ENCODE results near the gene PTPN12.
"Not testable (repeated sequence)": the region's sequence is repeated elsewhere in the genome, so short reads cannot be mapped to it uniquely, and the experiment has no call there.

PTPN12 gene

DNA sequence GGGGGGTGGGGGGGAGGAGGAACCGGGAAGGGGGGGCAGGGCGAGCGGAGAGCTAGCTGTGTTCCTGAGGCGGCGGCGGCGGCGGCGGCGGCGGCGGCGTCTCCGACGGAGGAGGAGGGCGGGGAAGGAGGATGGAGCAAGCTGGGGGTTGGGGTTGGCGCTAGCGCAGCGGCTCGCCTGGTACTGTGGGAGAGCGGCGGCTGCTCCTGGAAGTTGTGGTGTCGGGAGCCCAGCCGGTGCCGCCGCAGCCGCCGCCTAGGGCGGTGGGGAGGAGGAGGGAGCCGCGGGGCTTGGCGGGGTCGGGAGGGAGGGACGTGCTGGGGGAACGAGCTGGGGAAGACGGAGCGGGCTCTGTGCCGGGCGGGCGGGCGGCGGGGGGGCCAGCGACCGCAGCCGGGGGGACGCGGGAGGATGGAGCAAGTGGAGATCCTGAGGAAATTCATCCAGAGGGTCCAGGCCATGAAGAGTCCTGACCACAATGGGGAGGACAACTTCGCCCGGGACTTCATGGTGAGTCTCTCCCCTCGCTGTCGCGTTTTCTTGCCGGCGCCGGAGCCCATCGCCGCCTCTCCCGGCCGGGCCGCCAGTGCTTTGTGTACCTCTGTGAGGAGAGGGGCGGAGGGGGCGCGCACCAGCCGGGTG, at the start of gene PTPN12:
Gene PTPN12, plus strand, starts transcription at position 160 of the 642 bp plus-strand sequence. Its CDS starts 252 bp downstream, at position 412.
- in situ Hi-C loops (cut with MboI; ENCODE audit: low sequenced_read_pairs), result no loop called here

DNA sequence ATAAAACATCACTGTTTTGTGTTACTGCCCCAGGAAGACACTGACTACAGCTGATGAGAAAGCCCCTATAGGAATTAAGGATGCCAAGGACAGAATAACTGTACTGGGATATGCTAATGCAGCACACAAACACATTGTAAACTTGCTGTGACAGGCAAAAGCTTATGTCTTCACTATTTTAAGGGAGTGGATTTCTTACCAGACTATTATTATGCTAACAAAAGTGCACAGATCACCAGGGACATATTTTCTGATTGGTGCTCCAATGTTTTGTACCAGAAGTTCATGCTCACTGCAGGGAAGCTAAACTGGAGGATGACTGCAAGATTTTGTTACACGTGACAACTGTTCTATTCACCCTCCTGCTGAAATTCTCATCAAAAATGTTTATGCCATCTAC, 48.1 kb upstream of the PTPN12 start:
- in situ Hi-C loops (cut with MboI; ENCODE audit: low sequenced_read_pairs), result no loop called here

DNA sequence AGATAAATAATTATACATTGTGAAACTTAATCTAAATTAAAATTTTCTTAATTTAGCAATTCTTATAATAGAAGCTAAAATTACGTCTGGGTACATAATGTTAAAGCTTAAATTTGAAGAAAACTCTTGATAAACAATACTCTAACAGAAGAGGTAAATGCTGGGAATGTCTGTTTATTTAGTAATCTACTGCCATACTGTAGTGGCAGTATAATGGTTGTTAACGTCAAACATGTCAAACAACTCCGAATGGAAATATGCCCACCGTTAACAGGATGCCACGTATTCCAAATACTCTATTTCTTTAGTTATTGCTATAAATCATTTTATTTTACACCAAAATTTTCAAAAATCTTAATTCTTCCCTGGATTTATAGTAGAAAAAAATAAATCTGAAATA, 40.0 kb upstream of the PTPN12 start:
- in situ Hi-C loops (cut with MboI; ENCODE audit: low sequenced_read_pairs), result no loop called here

DNA sequence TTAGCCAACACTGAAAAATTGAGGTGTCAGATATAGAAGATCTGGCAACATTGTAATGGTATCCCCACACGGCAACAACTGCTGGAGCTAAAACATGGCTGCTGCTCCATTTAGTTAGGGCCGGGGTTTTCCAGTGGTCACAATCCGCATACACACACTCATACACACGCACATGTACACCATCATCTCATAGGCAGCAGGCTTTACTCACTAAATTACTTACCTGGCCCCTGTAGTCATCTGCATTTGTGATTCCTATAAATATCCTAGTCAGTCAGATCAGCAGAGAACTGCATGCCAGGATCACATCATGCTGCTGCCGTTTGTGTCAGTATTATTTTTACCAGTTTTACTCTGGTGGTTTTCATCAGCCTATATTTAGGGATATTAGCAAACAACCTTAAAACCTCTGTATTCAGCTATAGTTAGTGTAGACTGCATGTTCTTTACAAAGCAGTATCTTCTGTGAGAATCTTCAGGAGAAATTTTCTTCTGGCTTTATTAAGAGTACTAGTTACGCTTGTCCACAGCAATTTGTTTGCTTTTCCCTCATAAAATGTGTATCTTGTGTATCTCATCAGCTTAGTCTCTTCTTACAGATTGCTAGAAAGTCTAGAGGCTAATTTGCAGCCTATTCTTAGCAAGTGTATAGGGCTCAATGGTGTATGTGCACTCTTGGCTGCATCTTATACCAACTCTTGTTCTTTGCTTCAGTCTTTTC, 38.3 kb upstream of the PTPN12 start:
- in situ Hi-C loops (cut with MboI; ENCODE audit: low sequenced_read_pairs), result no loop called here

DNA sequence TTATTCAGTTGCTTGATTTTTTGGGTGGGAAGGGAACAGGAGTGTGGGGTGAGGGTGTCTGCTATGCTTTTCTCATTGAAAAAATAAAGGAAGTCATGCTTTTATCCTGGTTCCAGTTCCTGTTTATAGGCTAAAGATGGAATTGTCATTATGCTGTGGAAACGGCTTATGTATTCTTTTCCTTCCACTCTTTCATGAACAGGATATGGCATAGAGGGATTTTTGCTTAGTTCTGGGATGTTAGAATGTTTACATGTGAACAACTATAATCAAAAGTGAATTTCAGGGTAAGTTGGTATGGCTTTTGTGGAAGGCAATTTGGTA, 35.9 kb upstream of the PTPN12 start:
- in situ Hi-C loops (cut with MboI; ENCODE audit: low sequenced_read_pairs), result no loop called here

DNA sequence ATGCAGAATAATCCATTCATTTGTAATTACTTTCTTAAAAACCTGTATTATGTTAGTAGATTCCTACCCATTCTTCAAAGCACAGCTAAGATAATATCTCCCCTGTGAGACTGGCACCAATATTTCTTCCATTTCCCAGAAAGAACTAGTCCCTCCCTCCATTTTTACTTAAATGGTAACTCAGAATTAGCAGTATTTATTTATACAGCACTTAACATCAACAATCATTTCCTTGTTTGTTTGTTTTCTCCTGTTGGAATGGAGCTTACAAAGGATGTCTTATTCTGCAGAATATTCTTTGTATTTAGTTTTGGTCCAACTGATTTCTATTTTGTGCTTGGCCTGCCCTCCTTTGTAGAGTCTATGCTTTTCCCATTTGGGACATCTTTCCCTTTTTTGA, 32.1 kb upstream of the PTPN12 start:
- in situ Hi-C loops (cut with MboI; ENCODE audit: low sequenced_read_pairs), result no loop called here

DNA sequence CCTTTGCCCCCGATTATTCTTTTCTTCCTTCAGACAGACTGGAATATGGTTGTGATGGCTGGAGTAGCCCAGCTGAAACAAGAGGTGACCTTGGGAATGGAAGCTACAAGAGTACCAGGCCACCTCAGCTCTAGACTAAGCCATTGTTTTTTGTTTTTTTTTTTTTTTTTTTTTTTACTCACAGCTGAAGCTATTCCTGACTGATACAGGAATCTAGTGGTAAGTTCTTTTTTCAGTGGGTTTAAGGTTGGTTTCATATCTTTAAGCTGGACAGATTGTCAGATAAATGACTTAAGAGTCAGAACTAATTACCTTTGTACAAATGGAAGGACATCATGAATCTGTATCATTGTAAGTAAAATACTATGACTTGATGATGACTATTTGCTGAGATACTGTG, 30.2 kb upstream of the PTPN12 start:
- in situ Hi-C loops (cut with MboI; ENCODE audit: low sequenced_read_pairs), result no loop called here

DNA sequence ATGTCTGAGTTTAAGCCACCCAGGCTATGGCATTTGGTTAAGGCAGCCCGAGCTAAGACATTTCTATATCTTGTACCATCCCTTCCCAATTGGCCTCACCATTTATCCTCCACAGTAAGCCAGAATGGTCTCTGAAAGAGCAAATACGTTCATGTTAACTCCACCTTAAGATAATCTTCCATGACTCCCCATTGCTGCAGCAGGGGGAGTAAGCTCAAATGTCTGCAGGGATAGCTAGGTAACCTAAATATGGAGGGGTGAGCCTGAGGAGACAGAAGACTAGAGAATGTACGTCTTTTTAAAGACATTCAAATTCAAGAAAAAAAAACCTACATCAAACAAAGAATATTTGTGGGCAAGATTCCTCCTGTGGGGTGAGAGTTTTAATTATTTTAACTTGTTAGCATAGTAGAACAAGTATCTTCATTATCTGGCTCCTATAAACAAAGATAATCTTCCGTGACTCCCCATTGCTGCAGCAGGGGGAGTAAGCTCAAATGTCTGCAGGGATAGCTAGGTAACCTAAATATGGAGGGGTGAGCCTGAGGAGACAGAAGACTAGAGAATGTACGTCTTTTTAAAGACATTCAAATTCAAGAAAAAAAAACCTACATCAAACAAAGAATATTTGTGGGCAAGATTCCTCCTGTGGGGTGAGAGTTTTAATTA, 24.0 kb upstream of the PTPN12 start:
- in situ Hi-C loops (cut with MboI; ENCODE audit: low sequenced_read_pairs), result not testable (repeated sequence)

DNA sequence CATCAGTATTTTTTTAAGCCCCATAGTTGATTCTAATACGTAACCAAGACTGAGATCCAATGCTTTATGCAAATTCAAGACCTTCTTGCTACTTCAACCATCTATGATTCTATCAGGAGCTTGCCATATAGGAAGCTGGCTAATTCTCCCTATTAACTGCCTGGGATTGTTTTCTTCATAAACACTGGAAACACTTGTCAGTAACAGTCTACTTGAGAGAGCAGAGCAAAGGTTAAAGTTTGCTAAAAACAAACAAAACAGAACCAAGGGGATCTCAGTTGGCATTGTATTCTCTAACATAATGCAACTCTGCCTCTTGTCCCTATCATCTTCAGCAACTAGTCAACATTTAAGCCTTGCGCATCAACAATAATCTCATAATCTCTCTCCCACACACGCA, 21.0 kb upstream of the PTPN12 start:
- in situ Hi-C loops (cut with MboI; ENCODE audit: low sequenced_read_pairs), result no loop called here

DNA sequence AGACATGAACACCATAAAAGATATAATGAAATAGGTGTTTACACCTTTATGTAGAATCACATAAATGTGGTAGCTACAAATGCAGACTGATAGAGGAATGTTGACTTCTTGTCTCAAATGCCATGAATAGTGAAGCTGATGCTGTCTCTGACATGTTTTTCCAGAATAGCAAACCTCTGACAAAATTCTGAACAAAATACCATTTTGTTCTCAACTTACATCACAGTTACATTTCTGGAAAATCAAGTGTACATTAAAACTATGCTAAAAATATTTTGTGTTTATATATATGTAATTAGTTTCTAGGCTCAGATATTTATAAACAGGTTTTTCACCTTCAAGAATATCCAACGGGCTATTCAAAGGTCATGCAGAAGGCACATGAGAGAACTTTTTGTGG, 16.8 kb upstream of the PTPN12 start:
- in situ Hi-C loops (cut with MboI; ENCODE audit: low sequenced_read_pairs), result no loop called here

DNA sequence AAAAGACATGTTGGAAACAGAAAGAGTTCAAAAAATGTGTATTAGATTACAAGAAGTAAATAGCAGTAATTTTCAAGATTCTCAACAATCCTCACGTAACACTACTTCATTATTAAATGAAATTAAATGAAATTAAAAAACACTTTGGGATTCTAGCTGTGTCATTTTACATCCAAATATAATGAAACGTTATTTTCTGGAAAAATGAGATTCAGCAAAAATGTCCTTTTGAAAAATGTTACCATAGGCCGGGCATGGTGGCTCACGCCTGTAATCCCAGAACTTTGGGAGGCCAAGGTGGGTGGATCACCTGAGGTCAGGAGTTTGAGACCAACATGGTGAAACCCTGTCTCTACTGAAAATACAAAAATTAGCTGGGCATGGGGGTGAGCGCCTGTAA, 15.6 kb upstream of the PTPN12 start:
- in situ Hi-C loops (cut with MboI; ENCODE audit: low sequenced_read_pairs), result not testable (repeated sequence)

DNA sequence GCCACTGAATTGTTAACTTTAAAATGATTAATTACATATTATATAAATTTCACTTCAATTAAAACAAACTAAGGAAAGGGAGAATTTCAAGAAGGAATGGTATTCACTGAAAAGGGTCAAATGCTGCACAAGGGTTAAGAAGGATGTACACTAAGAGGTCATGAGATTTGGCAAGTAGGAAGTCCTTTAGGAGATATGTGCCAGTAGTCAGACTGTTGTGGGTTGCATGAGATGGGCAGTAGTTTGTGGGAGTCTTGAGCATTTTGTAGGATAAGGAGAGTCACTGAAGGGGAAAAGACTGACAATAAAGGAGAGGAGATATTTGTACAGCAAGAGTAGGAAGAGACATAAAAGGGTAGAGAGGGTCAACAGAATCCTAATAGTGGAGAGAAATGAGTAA, 12.4 kb upstream of the PTPN12 start:
- in situ Hi-C loops (cut with MboI; ENCODE audit: low sequenced_read_pairs), result no loop called here

DNA sequence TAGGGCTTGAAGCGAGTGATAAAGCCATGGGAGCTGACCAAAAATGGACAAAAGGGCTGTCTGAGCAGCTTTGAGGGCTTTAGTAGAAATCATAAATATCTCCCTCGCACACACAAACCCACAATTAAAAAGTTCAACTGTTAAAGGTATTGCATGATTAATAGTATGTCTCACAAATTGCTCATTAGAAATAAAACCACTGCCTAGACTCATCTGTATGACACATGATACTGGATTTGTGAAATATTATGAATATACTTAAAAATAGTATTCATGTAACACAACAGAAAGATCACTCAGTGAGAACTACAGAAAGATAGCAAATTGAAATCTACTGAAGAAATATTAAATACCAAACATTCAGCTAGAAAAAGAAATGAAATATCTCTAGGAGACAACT, 11.9 kb upstream of the PTPN12 start:
- in situ Hi-C loops (cut with MboI; ENCODE audit: low sequenced_read_pairs), result no loop called here

DNA sequence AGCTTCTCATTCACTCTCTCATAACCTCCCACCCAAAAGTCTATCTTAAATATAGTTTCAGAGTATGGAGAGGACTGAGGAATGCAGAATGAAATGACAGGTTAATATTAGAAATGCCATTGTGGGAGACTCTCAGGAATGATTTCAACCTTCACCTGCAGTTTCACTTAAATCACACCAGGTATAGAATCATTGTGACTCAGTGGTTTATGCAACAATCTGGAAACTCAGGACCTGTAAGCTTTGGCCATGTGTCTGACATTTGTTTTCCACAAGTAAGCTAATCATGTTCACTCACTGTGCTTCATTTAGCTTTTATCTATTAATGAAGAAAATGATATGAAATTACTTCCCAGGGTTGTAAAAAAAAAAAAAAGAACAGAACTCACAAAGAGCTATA, 8.7 kb upstream of the PTPN12 start:
- in situ Hi-C loops (cut with MboI; ENCODE audit: low sequenced_read_pairs), result no loop called here

DNA sequence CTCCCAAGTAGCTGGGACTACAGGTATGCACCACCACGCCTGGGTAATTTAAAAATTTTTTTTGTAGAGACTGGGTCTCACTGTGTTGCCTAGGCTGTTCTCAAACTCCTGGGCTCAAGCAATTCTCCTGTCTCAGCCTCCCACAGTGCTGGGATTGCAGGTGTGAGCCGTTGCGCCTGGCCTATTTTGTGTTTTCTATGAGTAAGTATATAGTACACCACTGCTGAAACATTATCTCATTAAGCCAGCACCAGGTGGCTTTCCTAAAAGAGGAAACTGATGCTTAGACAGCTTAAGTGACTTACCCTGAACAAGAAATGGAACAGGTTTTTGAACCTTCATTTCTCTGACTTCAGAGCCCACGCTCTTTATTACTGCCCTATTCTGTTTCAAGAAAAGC, 7.8 kb upstream of the PTPN12 start:
- in situ Hi-C loops (cut with MboI; ENCODE audit: low sequenced_read_pairs), result no loop called here

DNA sequence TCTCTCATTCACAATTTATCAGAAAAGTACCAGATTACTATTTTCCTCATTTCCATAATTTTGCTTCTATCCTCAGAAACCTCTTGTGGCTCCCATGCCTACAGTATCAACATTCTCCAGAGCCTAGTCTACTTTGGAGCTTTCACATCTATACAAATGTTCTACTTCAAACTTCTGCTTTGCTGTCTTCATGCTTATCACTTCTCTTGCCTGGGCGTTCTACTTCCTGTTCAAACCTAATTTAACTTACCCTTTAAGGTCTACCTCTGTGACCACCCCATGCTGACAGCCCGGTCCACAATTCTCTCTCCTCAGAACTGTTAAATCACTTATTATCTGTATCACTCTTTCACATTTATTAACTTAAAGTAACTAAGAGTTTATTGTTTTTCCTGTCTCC, 6.1 kb upstream of the PTPN12 start:
- in situ Hi-C loops (cut with MboI; ENCODE audit: low sequenced_read_pairs), result no loop called here

DNA sequence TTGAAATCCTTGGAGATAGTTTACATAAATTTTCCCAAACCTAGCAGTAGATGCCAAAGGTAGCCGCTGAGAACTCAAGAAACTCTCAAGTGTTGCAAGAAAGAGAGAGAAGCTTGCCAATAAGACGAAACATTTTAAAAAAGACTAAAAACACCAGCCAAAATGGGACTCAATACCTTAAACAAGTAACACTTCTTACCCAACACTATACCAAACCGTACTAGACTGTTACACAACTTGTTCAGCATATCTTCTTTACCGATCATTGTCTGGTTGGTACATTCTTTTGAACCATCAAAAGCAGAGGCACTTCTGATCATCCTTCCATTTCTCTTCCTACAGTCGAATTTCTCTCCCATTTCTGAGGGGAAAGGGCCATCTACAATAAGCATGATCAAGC, 4.8 kb upstream of the PTPN12 start:
- in situ Hi-C loops (cut with MboI; ENCODE audit: low sequenced_read_pairs), result no loop called here

DNA sequence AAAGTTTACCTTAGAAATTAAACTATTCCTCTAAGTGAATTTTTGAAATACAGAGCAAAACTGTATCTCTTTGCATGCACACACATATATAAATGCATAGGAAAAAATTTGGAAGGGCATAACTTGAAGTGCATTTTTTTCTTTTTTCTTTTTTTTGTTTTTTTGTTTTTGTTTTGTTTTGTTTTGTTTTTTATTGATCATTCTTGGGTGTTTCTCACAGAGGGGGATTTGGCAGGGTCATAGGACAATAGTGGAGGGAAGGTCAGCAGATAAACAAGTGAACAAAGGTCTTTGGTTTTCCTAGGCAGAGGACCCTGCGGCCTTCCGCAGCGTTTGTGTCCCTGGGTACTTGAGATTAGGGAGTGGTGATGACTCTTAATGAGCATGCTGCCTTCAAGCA, 4.4 kb upstream of the PTPN12 start:
- in situ Hi-C loops (cut with MboI; ENCODE audit: low sequenced_read_pairs), result not testable (repeated sequence)

DNA sequence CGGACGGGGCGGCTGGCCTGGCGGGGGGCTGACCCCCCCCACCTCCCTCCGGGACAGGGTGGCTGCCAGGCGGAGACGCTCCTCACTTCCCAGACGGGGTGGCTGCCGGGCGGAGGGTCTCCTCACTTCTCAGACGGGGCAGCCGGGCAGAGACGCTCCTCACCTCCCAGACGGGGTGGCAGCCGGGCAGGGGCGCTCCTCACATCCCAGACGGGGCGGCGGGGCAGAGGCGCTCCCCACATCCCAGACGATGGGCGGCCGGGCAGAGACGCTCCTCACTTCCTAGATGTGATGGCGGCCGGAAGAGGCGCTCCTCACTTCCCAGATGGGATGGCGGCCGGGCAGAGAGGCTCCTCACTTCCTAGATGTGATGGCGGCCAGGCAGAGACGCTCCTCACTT, 3.0 kb upstream of the PTPN12 start:
- in situ Hi-C loops (cut with MboI; ENCODE audit: low sequenced_read_pairs), result not testable (repeated sequence)

DNA sequence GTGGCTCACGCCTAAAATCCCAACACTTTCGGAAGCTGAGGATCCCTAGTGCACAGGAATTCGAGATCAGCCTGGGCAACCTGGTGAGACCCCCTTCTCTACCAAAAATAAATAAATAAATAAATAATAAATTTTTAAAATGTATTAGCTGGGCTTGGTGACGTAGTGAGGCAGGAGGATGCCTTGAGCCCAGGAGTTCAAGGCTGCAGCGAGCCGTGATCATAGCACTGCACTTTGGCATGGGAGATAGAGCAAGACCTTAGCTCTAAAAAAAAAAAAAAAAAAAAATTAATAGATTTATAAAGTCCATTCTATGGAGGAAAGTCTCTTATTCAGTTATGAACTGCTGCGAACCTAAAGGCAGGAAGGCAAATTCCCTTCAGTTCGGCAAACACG, 1.1 kb upstream of the PTPN12 start:
- in situ Hi-C loops (cut with MboI; ENCODE audit: low sequenced_read_pairs), result no loop called here

DNA sequence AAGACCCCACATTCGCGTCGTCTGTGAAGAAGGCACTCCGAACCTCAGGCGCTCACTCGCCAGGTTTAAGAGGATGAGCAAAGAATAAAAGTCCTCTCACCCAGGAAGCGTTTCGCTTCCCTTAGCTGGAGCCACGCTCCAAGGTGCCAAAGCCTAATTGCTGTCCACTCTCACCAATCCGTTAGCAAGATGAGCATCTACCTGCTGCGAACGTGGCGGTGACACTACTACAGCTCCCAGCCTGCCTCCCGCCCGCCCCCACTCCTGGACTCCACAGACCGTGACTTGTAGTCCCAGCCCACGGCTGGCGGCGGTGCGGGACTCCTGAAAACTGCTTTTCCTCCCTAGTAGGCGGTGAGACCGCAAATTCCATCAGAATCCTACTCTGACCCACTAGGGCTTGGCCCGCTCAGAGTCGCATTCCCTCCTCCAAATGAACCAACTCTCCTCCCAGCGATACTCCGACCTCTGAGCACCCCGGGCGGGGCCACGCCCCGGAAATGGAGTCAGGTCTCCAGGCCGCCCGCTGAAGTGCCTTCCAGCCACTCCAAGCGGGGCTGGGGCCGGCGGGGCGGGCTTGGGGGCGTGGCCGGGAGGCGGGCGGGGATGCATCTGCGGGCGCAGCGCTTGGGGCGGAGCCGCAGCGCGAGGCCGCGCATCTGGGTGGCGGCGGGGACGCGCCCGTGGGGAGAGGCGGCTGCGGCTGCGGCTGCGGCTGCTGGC, 521 bp upstream of the PTPN12 start:
- in situ Hi-C loops (cut with MboI; ENCODE audit: low sequenced_read_pairs), result no loop called here

DNA sequence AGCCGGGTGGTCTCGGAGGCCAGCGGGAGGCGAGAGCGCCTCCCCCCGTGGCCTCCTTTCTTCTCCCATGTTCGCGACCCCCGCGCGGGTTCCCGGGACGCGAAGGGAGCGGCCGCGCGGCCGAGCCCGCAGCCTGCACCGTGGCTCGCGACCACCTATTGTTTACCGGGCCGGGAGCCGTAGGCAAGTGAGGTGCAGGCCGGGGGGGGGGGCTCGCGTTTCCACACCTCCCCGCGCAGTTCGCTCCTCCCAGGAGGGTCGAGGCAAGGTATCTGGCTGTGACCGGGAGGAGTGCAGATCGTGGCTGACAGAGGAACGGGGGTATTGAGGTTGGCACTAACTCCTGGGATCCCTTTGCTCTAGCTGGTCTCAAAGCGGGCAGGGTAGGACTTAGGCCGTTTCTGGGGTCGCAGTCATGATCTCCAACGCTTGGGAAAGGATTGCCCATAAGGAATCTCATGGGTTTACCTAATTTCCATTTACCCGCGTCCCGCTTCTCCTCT, 734 bp downstream of the PTPN12 start:
- in situ Hi-C loops (cut with MboI; ENCODE audit: low sequenced_read_pairs), result no loop called here

Measured in HL-60/S4 treated with phorbol 12-myristate 13-acetate at 8.2 ng/mL for 4 days and 3 days (cell line).